ENCODE measurements around the gene RGS7. TPM values are rescaled to one million over a fixed set of nuclear protein-coding genes. Genes with fewer than 3 reads are reported as not detected.

The RGS7 gene
- total RNA-seq, 4 donors from 2014 or later = 1.9 TPM; not detected in 3

GRCh38 chr1:241048622-241049021 is 308.4 kb downstream of the RGS7 start:
- H3K4me3 ChIP-seq = no peak overlapping the region
- no peaks in the 10 kb centered on the region for H3K4me1 ChIP-seq
- H3K27ac ChIP-seq = no peak overlapping the region
- H3K27me3 ChIP-seq = no peaks in the 10 kb centered on the region
- no peaks in the 10 kb centered on the region for H3K36me3 ChIP-seq
- DNase-seq = no peak
- H3K9me3 ChIP-seq = no peaks in the 10 kb centered on the region
- no peak for TF ChIP-seq POLR2A (IDR thresholded peaks at IDR 0.05)
- TF ChIP-seq CTCF (IDR thresholded peaks at IDR 0.05) = no peak

DNA sequence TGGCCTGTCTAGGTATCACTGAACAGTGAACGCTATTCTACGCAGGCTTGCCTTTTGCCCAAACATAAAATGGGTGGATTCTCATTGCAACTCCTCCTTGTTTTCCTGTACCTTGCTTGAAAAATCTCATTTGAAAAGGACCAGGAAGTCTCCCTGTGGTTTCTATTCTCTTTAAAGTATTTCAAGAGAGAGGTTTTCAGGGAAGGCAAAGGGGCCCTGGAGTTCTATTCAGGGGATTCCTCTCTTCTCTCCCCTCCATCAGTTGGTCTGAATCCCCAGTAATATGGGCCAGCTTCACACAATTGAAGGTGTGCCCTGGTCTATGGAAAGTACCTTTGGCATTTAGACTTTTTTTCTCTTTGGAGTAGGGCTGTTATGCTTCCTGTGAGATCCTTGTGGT is 311.3 kb downstream of the RGS7 start:
- TF ChIP-seq POLR2A (IDR thresholded peaks at IDR 0.05) (no peak), CTCF (IDR thresholded peaks at IDR 0.05) (no peak)
- Histone ChIP-seq H3K27me3 (no peaks in the 10 kb centered on the region), H3K9me3 (no peaks in the 10 kb centered on the region), H3K36me3 (no peaks in the 10 kb centered on the region), H3K4me3 (no peak overlapping the region), H3K4me1 (no peaks in the 10 kb centered on the region), H3K27ac (no peak overlapping the region)
- DNase-seq = no peak

GRCh38 chr1:241034203-241034936 is 322.6 kb downstream of the RGS7 start:
- no peak for TF ChIP-seq POLR2A (IDR thresholded peaks at IDR 0.05)
- no peak for TF ChIP-seq CTCF (IDR thresholded peaks at IDR 0.05)
- no peak for DNase-seq
- no peaks in the 10 kb centered on the region for H3K27me3 ChIP-seq
- H3K4me1 ChIP-seq = no peaks in the 10 kb centered on the region
- H3K36me3 ChIP-seq = no peaks in the 10 kb centered on the region
- no peak overlapping the region for H3K27ac ChIP-seq
- no peak overlapping the region for H3K4me3 ChIP-seq
- H3K9me3 ChIP-seq = peaks cover 0 to 3% (median 0%) of the 10 kb centered on the region in 4 donors

GRCh38 chr1:241024834-241025233 is 332.2 kb downstream of the RGS7 start:
- Histone ChIP-seq H3K27ac (no peak overlapping the region), H3K4me1 (no peaks in the 10 kb centered on the region), H3K4me3 (no peak overlapping the region), H3K36me3 (no peaks in the 10 kb centered on the region), H3K9me3 (no peaks in the 10 kb centered on the region), H3K27me3 (no peaks in the 10 kb centered on the region)
- no peak for DNase-seq
- TF ChIP-seq POLR2A (IDR thresholded peaks at IDR 0.05) (no peak), CTCF (IDR thresholded peaks at IDR 0.05) (no peak)

DNA sequence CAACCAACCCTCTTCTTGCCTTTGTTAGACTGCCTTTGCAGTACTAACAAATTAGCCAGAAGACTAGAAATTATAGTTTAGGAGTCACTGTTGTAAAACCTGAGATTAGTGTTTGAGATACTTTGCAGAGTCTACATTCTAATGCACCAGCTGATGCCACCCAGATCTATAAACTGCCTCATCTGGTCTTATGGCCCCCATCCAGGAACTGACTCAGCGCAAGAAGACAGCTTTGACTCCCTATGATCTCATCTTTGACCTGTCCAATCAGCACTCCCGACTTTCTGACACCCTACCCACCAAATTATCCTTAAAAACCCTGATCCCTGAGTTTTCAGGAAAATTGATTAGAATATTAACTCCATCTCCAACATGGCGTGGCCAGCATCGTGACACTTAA is 334.6 kb downstream of the RGS7 start:
- TF ChIP-seq POLR2A (IDR thresholded peaks at IDR 0.05) (no peak), CTCF (IDR thresholded peaks at IDR 0.05) (no peak)
- no peak overlapping the region for H3K4me3 ChIP-seq
- no peaks in the 10 kb centered on the region for H3K36me3 ChIP-seq
- no peaks in the 10 kb centered on the region for H3K9me3 ChIP-seq
- H3K27ac ChIP-seq = no peak overlapping the region
- no peaks in the 10 kb centered on the region for H3K27me3 ChIP-seq
- no peaks in the 10 kb centered on the region for H3K4me1 ChIP-seq
- no peak for DNase-seq

Data from Peyer's patch (tissue), 4 donors.